ENCODE results near the gene MRTFB.

MRTFB gene

GRCh38 chr16:14252860-14253259 lies 181.7 kb downstream of the MRTFB start:
- TF ChIP-seq GATA3 (IDR thresholded peaks at IDR 0.05; ENCODE audit: low read depth, low read length) (no peak), GATA2 (IDR thresholded peaks at IDR 0.05; ENCODE audit: low read depth, low read length) (no peak)

GRCh38 chr16:14263011-14263410 lies 191.9 kb downstream of the MRTFB start:
- TF ChIP-seq GATA2 (IDR thresholded peaks at IDR 0.05; ENCODE audit: low read depth, low read length) (no peak), GATA3 (IDR thresholded peaks at IDR 0.05; ENCODE audit: low read depth, low read length) (no peak)

GRCh38 chr16:14263769-14264168 lies 192.7 kb downstream of the MRTFB start:
- no peak for TF ChIP-seq GATA3 (IDR thresholded peaks at IDR 0.05; ENCODE audit: low read depth, low read length)
- no peak for TF ChIP-seq GATA2 (IDR thresholded peaks at IDR 0.05; ENCODE audit: low read depth, low read length)

- no peak for TF ChIP-seq GATA3 (IDR thresholded peaks at IDR 0.05; ENCODE audit: low read depth, low read length)
- no peak for TF ChIP-seq GATA2 (IDR thresholded peaks at IDR 0.05; ENCODE audit: low read depth, low read length)
These were observed 193.3 kb downstream of the MRTFB start for GRCh38 chr16:14264327-14264943.

- TF ChIP-seq GATA2 (IDR thresholded peaks at IDR 0.05; ENCODE audit: low read depth, low read length) (no peak), GATA3 (IDR thresholded peaks at IDR 0.05; ENCODE audit: low read depth, low read length) (no peak)
These were observed 197.0 kb downstream of the MRTFB start for GRCh38 chr16:14268073-14268472.

GRCh38 chr16:14275934-14276333 lies 204.8 kb downstream of the MRTFB start:
- TF ChIP-seq GATA2 (IDR thresholded peaks at IDR 0.05; ENCODE audit: low read depth, low read length) (no peak), GATA3 (IDR thresholded peaks at IDR 0.05; ENCODE audit: low read depth, low read length) (no peak)

GRCh38 chr16:14278749-14279148 lies 207.6 kb downstream of the MRTFB start:
- no peak for TF ChIP-seq GATA2 (IDR thresholded peaks at IDR 0.05; ENCODE audit: low read depth, low read length)
- no peak for TF ChIP-seq GATA3 (IDR thresholded peaks at IDR 0.05; ENCODE audit: low read depth, low read length)

- no peak for TF ChIP-seq GATA3 (IDR thresholded peaks at IDR 0.05; ENCODE audit: low read depth, low read length)
- no peak for TF ChIP-seq GATA2 (IDR thresholded peaks at IDR 0.05; ENCODE audit: low read depth, low read length)
These were observed 209.4 kb downstream of the MRTFB start for GRCh38 chr16:14280541-14280940.

GRCh38 chr16:14283786-14284185 lies 212.7 kb downstream of the MRTFB start:
- TF ChIP-seq GATA2 (IDR thresholded peaks at IDR 0.05; ENCODE audit: low read depth, low read length) = no peak
- no peak for TF ChIP-seq GATA3 (IDR thresholded peaks at IDR 0.05; ENCODE audit: low read depth, low read length)

GRCh38 chr16:14284371-14284770 lies 213.3 kb downstream of the MRTFB start:
- no peak for TF ChIP-seq GATA2 (IDR thresholded peaks at IDR 0.05; ENCODE audit: low read depth, low read length)
- no peak for TF ChIP-seq GATA3 (IDR thresholded peaks at IDR 0.05; ENCODE audit: low read depth, low read length)

- TF ChIP-seq GATA2 (IDR thresholded peaks at IDR 0.05; ENCODE audit: low read depth, low read length) (no peak), GATA3 (IDR thresholded peaks at IDR 0.05; ENCODE audit: low read depth, low read length) (no peak)
These were observed 213.9 kb downstream of the MRTFB start for GRCh38 chr16:14284930-14285512.

- TF ChIP-seq GATA3 (IDR thresholded peaks at IDR 0.05; ENCODE audit: low read depth, low read length) (no peak), GATA2 (IDR thresholded peaks at IDR 0.05; ENCODE audit: low read depth, low read length) (no peak)
These were observed 214.6 kb downstream of the MRTFB start for GRCh38 chr16:14285513-14286367.

- no peak for TF ChIP-seq GATA3 (IDR thresholded peaks at IDR 0.05; ENCODE audit: low read depth, low read length)
- TF ChIP-seq GATA2 (IDR thresholded peaks at IDR 0.05; ENCODE audit: low read depth, low read length) = no peak
These were observed 215.5 kb downstream of the MRTFB start for GRCh38 chr16:14286368-14287230.

All from SH-SY5Y (cell line).